ENCODE measurements around the gene CYTH4.

The CYTH4 gene

DNA sequence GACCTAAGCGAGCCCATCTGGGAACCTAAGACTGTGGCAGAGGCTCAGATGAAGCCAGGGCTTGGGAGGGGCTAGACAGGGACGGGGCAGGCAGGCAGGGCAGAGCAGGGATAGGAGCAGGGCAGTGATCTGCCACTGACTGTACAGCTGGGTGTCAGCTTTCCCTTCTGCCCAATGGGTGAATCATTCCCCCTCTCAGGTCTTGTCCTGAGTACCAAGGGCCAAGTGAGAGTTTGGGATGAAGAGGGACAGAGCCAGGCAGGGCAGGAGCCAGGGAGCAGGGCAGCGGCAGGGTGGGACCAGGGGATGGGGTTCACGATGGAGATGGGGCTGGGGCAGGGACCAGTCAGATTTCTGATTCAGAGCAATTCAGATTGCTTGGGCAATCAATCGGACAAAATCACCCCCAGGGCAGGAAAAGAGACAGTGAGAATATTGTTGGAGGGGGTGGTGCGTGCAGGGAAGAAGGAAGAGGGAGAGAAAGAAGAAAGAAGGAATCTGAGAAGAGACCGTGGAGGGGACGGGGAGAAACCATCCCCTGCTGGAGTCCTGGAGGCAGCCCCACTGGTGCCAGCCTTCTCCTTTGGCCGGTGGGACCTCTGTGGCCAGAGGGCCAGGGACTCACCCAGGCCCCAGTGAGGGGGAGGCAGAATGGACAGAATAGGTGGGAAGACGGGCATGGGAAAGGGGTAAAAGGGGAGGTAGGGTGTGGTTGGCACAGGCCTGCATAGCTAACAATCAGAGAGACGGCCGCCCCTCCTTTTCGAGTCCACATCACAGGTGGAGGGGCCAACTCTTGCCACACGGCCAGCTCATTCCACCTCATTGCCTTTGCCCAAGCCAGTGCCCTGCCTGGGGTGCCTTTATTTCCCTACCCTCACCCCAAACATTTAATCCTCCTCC is 47.2 kb downstream of the CYTH4 start:
- no peak for DNase-seq (ENCODE audit: low read depth, low spot score)

DNA sequence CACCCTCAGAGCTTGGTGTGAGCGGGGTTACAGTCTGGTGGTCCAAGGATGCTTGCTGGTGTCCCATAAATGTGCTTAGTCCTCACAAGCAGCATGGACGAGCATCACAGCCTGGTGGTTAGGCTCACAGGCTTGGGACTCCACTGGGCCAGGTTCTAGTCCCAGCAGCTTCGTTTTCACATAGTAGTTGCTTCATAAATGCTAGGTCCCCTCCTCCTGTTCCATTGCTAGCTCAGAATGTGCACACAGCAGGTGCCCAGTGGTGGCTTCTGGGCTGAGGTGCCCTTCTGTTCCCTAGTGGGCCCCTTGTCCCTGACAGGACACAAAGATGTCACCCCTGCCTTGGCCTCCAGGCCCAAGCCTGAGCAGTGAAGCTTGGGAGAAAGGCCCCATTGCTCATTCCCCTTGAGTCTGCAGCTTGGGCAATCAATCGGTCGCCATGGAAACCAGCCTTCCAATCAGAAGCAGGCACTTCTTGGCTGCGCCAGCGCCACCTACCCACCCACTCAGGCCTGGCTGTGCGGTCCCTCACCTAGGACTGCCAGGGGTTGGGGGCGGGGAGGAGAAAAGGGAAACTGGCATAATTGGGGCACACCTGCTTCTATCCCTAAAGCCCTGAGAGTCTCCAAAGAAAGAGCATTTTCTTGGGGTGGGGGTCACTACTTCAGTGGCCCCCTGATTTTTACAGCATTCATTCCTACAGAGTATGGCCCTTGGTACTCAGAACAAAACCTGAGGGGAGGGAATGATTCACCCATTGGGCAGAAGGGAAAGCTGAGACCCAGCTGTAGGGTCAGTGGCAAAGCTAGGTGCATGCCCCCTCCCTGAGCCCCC is 48.1 kb downstream of the CYTH4 start:
- DNase-seq (ENCODE audit: low read depth, low spot score): peak; percentile 91

DNA sequence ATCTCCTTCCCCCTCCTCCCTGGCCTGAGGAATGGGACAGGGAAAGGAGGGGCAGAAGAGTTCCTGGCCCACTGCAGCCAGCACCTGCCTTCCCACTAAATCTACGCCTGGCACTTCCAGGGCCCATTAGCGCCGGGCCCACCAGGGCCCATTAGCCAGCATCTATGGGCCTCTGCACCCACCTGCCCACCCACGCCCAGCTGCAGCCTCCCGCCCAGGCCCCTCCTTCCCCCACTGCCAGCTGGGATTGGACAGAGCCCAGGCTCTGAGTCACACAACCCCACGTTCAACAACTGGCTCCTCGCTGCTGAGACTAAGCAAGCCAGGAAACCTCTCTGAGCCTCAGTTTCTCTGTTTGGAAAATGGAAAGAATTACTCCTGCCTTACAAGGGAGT is 48.7 kb downstream of the CYTH4 start:
- DNase-seq (ENCODE audit: low read depth, low spot score): peak; percentile 82

GRCh38 chr22:37331856-37332536 is 49.7 kb downstream of the CYTH4 start:
- no peak for DNase-seq (ENCODE audit: low read depth, low spot score)

GRCh38 chr22:37333724-37334460 is 51.6 kb downstream of the CYTH4 start:
- no peak for DNase-seq (ENCODE audit: low read depth, low spot score)

DNA sequence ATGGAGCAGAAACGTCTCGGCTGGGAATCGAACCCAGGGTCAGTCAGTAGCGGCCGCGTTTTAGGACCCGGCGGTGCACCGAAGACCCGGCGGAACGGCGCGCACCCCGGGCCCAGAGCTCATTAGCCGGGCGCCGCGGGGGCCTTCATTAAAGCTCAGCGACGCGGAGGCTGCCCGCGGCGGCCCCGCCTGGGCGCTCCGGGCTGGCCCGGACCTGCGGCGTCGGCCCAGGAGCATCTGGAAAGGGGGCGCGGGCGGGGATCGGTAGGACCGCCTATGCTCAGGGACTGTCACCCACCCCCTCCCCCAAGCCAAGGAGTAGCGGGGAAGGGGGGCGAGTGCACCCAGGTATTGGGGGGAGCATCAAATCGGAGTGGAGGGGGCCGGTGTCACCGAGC is 52.2 kb downstream of the CYTH4 start:
- no peak for DNase-seq (ENCODE audit: low read depth, low spot score)

GRCh38 chr22:37334859-37335805 is 52.8 kb downstream of the CYTH4 start:
- DNase-seq (ENCODE audit: low read depth, low spot score): no peak

- no peak for DNase-seq (ENCODE audit: low read depth, low spot score)
Observed at GRCh38 chr22:37335806-37336199, 53.5 kb downstream of the CYTH4 start.

DNA sequence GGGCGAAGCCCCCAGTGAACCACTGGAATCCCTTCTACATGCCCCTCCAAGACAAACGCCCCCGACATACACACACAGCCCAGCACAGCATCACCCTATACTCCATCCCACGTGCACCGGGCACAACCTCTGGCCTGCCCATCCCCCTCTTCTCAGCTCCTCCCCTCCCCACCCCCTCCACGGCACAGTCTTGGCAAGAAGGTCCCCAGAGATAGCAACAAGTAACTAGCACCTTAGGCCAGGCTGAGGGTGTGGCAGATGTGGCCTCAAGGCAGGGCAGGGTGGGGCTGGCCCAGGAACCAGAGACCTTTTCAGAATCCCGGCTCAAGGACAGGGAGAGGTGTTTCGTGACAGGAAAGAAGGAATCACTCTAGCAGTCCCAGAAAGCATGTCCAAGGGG is 54.3 kb downstream of the CYTH4 start:
- no peak for DNase-seq (ENCODE audit: low read depth, low spot score)

- DNase-seq (ENCODE audit: low read depth, low spot score): no peak
Observed at GRCh38 chr22:37337204-37337943, 55.1 kb downstream of the CYTH4 start.

DNA sequence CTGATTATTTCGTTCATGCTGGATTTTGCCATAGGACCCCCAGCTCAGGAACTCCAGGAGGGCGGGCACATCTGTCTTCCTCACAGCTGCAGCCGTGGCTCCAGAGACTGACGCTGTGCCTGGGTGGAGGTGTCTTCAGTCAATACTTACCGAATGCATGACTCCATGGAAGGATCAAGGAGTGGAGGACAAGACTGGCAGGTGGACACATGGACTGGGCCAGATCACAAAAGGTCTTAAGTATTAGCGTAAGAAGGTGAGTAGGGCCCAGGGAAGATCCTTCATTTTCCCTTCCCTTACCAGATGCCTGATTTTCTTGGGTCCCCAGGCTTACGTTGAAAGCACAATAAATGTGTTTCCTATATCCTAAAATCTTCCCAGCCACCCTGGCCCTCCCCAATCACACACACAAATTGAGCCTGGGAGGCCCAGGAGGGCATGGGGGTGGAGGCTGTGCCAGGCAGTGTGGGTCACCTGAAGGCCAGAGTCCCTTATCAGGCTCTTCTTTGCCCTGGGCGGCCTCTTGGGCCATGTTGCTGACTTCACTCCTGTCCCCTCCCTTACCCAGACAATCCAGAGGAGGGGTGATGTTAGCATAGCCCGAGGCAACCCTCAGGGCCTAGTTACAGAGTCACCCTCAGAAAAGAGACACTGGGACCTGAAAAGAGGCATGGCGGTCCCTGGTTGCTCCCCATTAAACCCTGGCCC is 56.4 kb downstream of the CYTH4 start:
- DNase-seq (ENCODE audit: low read depth, low spot score): no peak

GRCh38 chr22:37340331-37341262 is 58.3 kb downstream of the CYTH4 start:
- no peak for DNase-seq (ENCODE audit: low read depth, low spot score)

- no peak for DNase-seq (ENCODE audit: low read depth, low spot score)
Observed at GRCh38 chr22:37342065-37342464, 59.8 kb downstream of the CYTH4 start.

GRCh38 chr22:37343348-37343747 is 61.0 kb downstream of the CYTH4 start:
- no peak for DNase-seq (ENCODE audit: low read depth, low spot score)

- DNase-seq (ENCODE audit: low read depth, low spot score): no peak
Observed at GRCh38 chr22:37343863-37344734, 61.8 kb downstream of the CYTH4 start.

DNA sequence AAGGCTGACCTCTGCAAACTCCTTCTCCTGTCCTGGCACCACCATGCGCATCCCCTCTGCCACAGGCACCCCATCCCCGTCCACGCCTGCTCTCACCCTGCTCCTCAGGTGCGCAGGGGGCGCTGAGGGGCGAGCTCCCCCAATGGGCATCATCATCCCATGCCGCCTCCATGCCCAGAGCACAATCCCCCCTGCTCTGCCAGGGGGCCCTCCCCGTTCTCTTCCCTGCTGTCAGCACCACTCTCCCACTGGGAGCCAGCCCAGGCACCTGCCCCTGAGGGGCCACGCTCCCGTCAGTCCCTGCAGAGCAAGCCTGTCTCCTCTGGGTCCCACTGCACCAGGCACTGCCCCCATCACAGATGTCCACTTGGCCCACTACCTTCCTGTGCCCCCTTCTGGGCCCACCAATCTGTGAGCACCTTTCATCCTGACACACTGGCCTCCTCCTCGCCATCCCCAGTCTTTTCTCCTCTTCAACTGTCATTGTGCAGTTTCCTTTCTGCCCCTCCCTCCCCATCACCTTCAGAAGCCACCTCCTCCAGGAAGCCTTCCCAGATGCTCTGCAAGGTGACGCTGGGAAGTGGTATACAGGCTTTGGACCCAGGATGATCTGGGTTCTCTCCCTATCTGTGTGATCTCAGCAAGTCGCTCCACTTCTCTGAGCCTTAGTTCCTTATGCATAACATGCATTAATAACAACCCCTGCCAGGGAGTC is 62.6 kb downstream of the CYTH4 start:
- DNase-seq (ENCODE audit: low read depth, low spot score): no peak

All from astrocyte of the hippocampus (primary cell).